HepG2 (cell line): Measurements from ENCODE around the gene GUK1. TPM values are rescaled to one million over a fixed set of nuclear protein-coding genes. Genes with fewer than 3 reads are reported as not detected.
A peak's percentile ranks its signal among the peaks of the same experiment; 100 is the strongest.

Source experiments
- HES4 ChIP-seq: sonication (generic); formaldehyde crosslinking; IDR thresholded peaks from 2 replicates; pipeline ENCODE4 v1.9.0; 2021; ENCODE audit warnings: mild to moderate bottlenecking, missing genetic modification reagents, borderline replicate concordance
- RCOR2 ChIP-seq: IDR thresholded peaks from 2 replicates; pipeline ENCODE4 v1.6.1; 2016; ENCODE audit warnings: missing biosample characterization, missing genetic modification reagents
- RFX3 ChIP-seq: IDR thresholded peaks from 2 replicates; pipeline ENCODE4 v1.6.1; 2016; ENCODE audit warnings: missing biosample characterization, missing genetic modification reagents
- SMC3 ChIP-seq: IDR thresholded peaks from 2 replicates; pipeline ENCODE4 v1.6.1; 2011; ENCODE audit warnings: low read length, improper control_type of control experiment
- ZBTB44 ChIP-seq: sonication (generic); formaldehyde crosslinking; IDR thresholded peaks from 2 replicates; pipeline ENCODE4 v1.4.0; 2020; ENCODE audit warnings: missing genetic modification reagents
- ZNF329 ChIP-seq: sonication (generic); formaldehyde crosslinking; IDR thresholded peaks from 2 replicates; pipeline ENCODE4 v1.9.0; 2021; ENCODE audit warnings: low read depth, mild to moderate bottlenecking, missing genetic modification reagents
- ZNF572 ChIP-seq: sonication (generic); formaldehyde crosslinking; IDR thresholded peaks from 2 replicates; pipeline ENCODE4 v1.5.1; 2020; ENCODE audit warnings: mild to moderate bottlenecking, missing genetic modification reagents
- ZNF607 ChIP-seq: sonication (generic); formaldehyde crosslinking; IDR thresholded peaks from 2 replicates; pipeline ENCODE4 v1.5.1; 2020; ENCODE audit warnings: missing genetic modification reagents, mild to moderate bottlenecking, borderline replicate concordance
- ZNF7 ChIP-seq: IDR thresholded peaks from 2 replicates; pipeline ENCODE4 v1.6.1; 2016; ENCODE audit warnings: missing biosample characterization, missing genetic modification reagents
- ZNF775 ChIP-seq: sonication (generic); formaldehyde crosslinking; IDR thresholded peaks from 2 replicates; pipeline ENCODE4 v1.4.0; 2020; ENCODE audit warnings: missing genetic modification reagents, mild to moderate bottlenecking, moderate library complexity, borderline replicate concordance
- ZSCAN25 ChIP-seq: sonication (generic); formaldehyde crosslinking; IDR thresholded peaks from 2 replicates; pipeline ENCODE4 v1.8.0; 2022; ENCODE audit warnings: mild to moderate bottlenecking, missing genetic modification reagents
- polyA plus RNA-seq, 8 experiments: library from polyadenylated mRNA; depleted of rRNA in 3 of 8; stranded (reverse) in 7 of 8; unstranded in 1 of 8; fragments of >200 nt; fragmentation: Illumina TruSeq in 4 of 8; extraction: Trizol in 4 of 8; gene quantifications; 2 replicates each; pipeline versions ENCODE4 v1.2.1 to v1.2.3, GENCODE V29; 2011 to 2016; ENCODE audit warnings: low read depth in 4 of 8, missing spikeins in 1 of 8, mixed read lengths in 1 of 8; ENCODE audit not compliant: insufficient read depth in 1 of 8
- total RNA-seq, 5 experiments: library from RNA; depleted of rRNA; stranded (reverse); fragments of >200 nt; fragmentation: Illumina TruSeq; extraction: Trizol; gene quantifications; 2 replicates each; pipeline ENCODE4 v1.2.3, GENCODE V29; 2016; ENCODE audit warnings: low read depth in 1 of 5
- TF ChIP-seq, protein P1 (sequence below): sonication (generic); formaldehyde crosslinking; IDR thresholded peaks from 2 replicates; pipeline ENCODE4 v1.9.0; 2021; ENCODE audit warnings: mild to moderate bottlenecking, missing genetic modification reagents
- TF ChIP-seq, protein P2 (sequence below): sonication (generic); formaldehyde crosslinking; IDR thresholded peaks from 2 replicates; pipeline ENCODE4 v1.4.0; 2020; ENCODE audit warnings: missing genetic modification reagents; ENCODE audit errors: not compliant biosample characterization
- TF ChIP-seq, protein P3 (sequence below), 2 experiments: sonication (generic) in 1 of 2; formaldehyde crosslinking in 1 of 2; IDR thresholded peaks; 2 replicates each; pipeline versions ENCODE4 v1.4.0 to v1.6.1; 2016 to 2020; ENCODE audit warnings: borderline replicate concordance in 1 of 2, low read depth in 1 of 2, mild to moderate bottlenecking in 1 of 2, missing genetic modification reagents in 1 of 2

The GUK1 gene
- total and polyA plus RNA-seq, 2 of the 13 experiments (the other 11 are each of a cell fraction or from before 2014, with no cell fraction given): 116 to 154 TPM

DNA sequence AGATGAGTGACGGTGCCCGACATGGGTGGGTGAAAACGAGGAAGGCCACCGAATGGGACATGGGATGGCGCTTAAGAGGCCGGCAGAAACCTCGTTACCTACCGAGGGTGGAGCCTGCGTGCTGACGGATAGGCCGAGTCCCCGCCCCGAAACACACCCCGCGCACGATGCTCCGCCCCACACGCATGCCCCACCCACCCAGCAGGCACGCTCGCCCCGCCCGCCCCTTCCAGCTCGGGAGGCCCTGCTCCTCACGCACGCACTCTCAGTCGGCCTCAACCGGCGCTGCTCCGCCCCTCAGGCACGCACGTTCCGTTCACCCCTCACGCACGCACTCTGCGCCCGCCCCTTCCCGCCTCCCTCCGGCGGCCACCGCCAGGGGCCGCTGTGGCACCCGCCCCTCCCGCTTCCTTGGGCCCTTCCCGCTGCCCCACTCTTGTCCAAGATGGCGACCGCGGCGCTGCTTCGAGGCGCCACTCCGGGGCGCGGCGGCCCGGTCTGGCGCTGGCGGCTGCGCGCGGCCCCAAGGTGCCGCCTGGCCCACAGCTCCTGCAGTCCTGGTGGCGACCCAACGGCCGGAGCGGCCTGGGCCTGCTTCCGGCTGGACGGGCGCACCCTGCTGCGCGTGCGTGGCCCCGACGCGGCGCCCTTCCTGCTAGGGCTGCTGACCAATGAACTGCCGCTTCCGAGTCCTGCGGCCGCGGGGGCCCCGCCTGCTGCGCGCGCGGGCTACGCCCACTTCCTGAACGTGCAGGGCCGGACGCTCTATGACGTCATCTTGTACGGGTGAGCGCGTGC lies 25.5 kb downstream of the GUK1 start, which contains the start of gene IBA57 (continued):
- TF ChIP-seq ZNF607 (CRISPR knock-in tag) (no peak), ZNF572 (CRISPR knock-in tag) (no peak), SMC3 (no peak), ZBTB44 (CRISPR knock-in tag) (no peak), ZNF775 (CRISPR knock-in tag) (no peak), HES4 (CRISPR knock-in tag) (no peak; the same call in 1 of the 2 replicates), ZSCAN25 (CRISPR knock-in tag) (peak; percentile 56; the same call in 1 of the 2 replicates), ZNF329 (0 out of 2 replicates have a peak, but pooled peaks have one; percentile 45), ZNF7 (CRISPR knock-in tag) (no peak), RFX3 (CRISPR knock-in tag) (no peak), RCOR2 (CRISPR knock-in tag) (no peak)
- TF ChIP-seq, protein P1, sequence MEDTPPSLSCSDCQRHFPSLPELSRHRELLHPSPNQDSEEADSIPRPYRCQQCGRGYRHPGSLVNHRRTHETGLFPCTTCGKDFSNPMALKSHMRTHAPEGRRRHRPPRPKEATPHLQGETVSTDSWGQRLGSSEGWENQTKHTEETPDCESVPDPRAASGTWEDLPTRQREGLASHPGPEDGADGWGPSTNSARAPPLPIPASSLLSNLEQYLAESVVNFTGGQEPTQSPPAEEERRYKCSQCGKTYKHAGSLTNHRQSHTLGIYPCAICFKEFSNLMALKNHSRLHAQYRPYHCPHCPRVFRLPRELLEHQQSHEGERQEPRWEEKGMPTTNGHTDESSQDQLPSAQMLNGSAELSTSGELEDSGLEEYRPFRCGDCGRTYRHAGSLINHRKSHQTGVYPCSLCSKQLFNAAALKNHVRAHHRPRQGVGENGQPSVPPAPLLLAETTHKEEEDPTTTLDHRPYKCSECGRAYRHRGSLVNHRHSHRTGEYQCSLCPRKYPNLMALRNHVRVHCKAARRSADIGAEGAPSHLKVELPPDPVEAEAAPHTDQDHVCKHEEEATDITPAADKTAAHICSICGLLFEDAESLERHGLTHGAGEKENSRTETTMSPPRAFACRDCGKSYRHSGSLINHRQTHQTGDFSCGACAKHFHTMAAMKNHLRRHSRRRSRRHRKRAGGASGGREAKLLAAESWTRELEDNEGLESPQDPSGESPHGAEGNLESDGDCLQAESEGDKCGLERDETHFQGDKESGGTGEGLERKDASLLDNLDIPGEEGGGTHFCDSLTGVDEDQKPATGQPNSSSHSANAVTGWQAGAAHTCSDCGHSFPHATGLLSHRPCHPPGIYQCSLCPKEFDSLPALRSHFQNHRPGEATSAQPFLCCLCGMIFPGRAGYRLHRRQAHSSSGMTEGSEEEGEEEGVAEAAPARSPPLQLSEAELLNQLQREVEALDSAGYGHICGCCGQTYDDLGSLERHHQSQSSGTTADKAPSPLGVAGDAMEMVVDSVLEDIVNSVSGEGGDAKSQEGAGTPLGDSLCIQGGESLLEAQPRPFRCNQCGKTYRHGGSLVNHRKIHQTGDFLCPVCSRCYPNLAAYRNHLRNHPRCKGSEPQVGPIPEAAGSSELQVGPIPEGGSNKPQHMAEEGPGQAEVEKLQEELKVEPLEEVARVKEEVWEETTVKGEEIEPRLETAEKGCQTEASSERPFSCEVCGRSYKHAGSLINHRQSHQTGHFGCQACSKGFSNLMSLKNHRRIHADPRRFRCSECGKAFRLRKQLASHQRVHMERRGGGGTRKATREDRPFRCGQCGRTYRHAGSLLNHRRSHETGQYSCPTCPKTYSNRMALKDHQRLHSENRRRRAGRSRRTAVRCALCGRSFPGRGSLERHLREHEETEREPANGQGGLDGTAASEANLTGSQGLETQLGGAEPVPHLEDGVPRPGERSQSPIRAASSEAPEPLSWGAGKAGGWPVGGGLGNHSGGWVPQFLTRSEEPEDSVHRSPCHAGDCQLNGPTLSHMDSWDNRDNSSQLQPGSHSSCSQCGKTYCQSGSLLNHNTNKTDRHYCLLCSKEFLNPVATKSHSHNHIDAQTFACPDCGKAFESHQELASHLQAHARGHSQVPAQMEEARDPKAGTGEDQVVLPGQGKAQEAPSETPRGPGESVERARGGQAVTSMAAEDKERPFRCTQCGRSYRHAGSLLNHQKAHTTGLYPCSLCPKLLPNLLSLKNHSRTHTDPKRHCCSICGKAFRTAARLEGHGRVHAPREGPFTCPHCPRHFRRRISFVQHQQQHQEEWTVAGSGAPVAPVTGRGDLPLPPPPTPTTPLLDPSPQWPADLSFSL: no peak
- TF ChIP-seq, protein P2, sequence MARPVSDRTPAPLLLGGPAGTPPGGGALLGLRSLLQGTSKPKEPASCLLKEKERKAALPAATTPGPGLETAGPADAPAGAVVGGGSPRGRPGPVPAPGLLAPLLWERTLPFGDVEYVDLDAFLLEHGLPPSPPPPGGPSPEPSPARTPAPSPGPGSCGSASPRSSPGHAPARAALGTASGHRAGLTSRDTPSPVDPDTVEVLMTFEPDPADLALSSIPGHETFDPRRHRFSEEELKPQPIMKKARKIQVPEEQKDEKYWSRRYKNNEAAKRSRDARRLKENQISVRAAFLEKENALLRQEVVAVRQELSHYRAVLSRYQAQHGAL (CRISPR knock-in tag): no peak
- TF ChIP-seq, protein P3, sequence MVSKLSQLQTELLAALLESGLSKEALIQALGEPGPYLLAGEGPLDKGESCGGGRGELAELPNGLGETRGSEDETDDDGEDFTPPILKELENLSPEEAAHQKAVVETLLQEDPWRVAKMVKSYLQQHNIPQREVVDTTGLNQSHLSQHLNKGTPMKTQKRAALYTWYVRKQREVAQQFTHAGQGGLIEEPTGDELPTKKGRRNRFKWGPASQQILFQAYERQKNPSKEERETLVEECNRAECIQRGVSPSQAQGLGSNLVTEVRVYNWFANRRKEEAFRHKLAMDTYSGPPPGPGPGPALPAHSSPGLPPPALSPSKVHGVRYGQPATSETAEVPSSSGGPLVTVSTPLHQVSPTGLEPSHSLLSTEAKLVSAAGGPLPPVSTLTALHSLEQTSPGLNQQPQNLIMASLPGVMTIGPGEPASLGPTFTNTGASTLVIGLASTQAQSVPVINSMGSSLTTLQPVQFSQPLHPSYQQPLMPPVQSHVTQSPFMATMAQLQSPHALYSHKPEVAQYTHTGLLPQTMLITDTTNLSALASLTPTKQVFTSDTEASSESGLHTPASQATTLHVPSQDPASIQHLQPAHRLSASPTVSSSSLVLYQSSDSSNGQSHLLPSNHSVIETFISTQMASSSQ (IDR thresholded peaks at IDR 0.05; ENCODE audit: low read depth): no peak
- TF ChIP-seq, protein P3 (CRISPR knock-in tag; IDR thresholded peaks at IDR 0.05; ENCODE audit: borderline replicate concordance): peak; percentile 74; the same call in 1 of the 2 replicates
